ENCODE results near the gene WDR44. TPM values are rescaled to one million over a fixed set of nuclear protein-coding genes. Genes with fewer than 3 reads are reported as not detected.

WDR44 gene
- total and polyA plus RNA-seq, 2 donors (not counting 3 experiments of a cell fraction or from before 2014, with no cell fraction given) = 6.5 to 17.4 TPM

DNA sequence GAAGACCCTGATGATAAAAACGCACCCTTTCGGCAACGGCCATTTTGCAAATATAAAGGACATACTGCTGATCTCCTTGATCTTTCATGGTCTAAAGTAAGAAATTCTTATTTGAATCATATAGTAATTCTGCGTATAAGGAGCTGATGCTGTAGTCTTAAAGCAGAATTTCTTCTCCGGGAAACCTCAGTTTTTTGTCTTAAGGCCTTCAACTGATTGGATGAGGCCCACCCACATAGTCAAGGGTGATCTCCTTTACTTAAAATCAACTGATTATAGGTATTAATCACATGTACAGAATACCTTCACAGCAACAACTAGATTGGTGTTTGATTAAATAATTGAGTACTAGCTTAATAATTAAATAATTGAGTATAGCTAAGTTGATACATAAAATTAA, 86.9 kb downstream of the WDR44 start:
- Histone ChIP-seq H3K36me3 (ENCODE audit: control insufficient read depth in 2 of 2, extremely low read depth in 1 of 2, insufficient read depth in 2 of 2, low read length in 2 of 2) (peaks cover 0 to 4% of the 10 kb centered on the region in 2 experiments), H3K9me3 (replicated peaks; ENCODE audit: control insufficient read depth, insufficient read depth, low read length) (no peaks in the 10 kb centered on the region), H3K27ac (ENCODE audit: insufficient read depth, low read depth, low read length) (no peak overlapping the region), H3K79me2 (ENCODE audit: control insufficient read depth, insufficient read depth, low read length) (no peaks in the 10 kb centered on the region), H3K4me2 (ENCODE audit: insufficient read depth, low read length) (no peak overlapping the region), H3K9me1 (replicated peaks; ENCODE audit: control insufficient read depth, extremely low read depth, insufficient read depth, low read length) (no peaks in the 10 kb centered on the region), H3K4me3 (replicated peaks in 1 of 3; ENCODE audit: insufficient read depth in 1 of 3, low read depth in 1 of 3, low read length in 3 of 3) (no peak overlapping the region), H3K4me1 (ENCODE audit: control insufficient read depth, extremely low read depth, insufficient read depth, low read length) (no peaks in the 10 kb centered on the region), H3K9ac (replicated peaks; ENCODE audit: extremely low read depth, insufficient read depth, low read length) (no peak overlapping the region), H2AFZ (ENCODE audit: low read depth, low read length) (no peak overlapping the region), H3K27me3 (ENCODE audit: control insufficient read depth in 2 of 2, insufficient read depth in 2 of 2, low read length in 2 of 2) (no peaks in the 10 kb centered on the region), H4K20me1 (replicated peaks; ENCODE audit: control insufficient read depth, extremely low read depth, insufficient read depth, low read length) (no peaks in the 10 kb centered on the region)
- ChIA-PET CTCF (no interaction called here), POLR2A (no interaction called here)
- FAIRE-seq (no peak), DNase-seq (ENCODE audit: low read depth, low spot score) (no peak)
- intact Hi-C loops (cut with micrococcal nuclease) (no loop called here), dilution Hi-C loops (cut with MboI; ENCODE audit: extremely low pct_ligation_motif_present, low sequenced_read_pairs) (no loop called here)
- no TSS peak for BruUV-seq (replicated peaks)
- TF ChIP-seq POLR2AphosphoS5 (IDR thresholded peaks at IDR 0.05; ENCODE audit: insufficient read depth, low read depth, low read length) (no peak), EZH2 (IDR thresholded peaks at IDR 0.05; ENCODE audit: borderline replicate concordance, low read depth, low read length, severe bottlenecking) (no peak), MYC (IDR thresholded peaks at IDR 0.05; ENCODE audit: low read depth, low read length) (no peak), FOS (IDR thresholded peaks at IDR 0.05; ENCODE audit: borderline replicate concordance, insufficient read depth, low read length) (no peak), CTCF (IDR thresholded peaks at IDR 0.05; ENCODE audit: extremely low read depth in 1 of 2, insufficient read depth in 1 of 2, low read depth in 1 of 2, low read length in 2 of 2) (no peak), GATA2 (IDR thresholded peaks at IDR 0.05; ENCODE audit: insufficient read depth, insufficient read length, low read depth, low read length) (no peak)

GRCh38 chrX:118437283-118437682, 91.4 kb downstream of the WDR44 start:
- Histone ChIP-seq H2AFZ (ENCODE audit: low read depth, low read length) (no peak overlapping the region), H4K20me1 (replicated peaks; ENCODE audit: control insufficient read depth, extremely low read depth, insufficient read depth, low read length) (no peaks in the 10 kb centered on the region), H3K4me1 (ENCODE audit: control insufficient read depth, extremely low read depth, insufficient read depth, low read length) (no peaks in the 10 kb centered on the region), H3K9me3 (replicated peaks; ENCODE audit: control insufficient read depth, insufficient read depth, low read length) (no peaks in the 10 kb centered on the region), H3K27me3 (ENCODE audit: control insufficient read depth in 2 of 2, insufficient read depth in 2 of 2, low read length in 2 of 2) (no peaks in the 10 kb centered on the region), H3K9ac (replicated peaks; ENCODE audit: extremely low read depth, insufficient read depth, low read length) (no peak overlapping the region), H3K4me2 (ENCODE audit: insufficient read depth, low read length) (no peak overlapping the region), H3K79me2 (ENCODE audit: control insufficient read depth, insufficient read depth, low read length) (no peaks in the 10 kb centered on the region), H3K4me3 (replicated peaks in 1 of 3; ENCODE audit: insufficient read depth in 1 of 3, low read depth in 1 of 3, low read length in 3 of 3) (no peak overlapping the region), H3K36me3 (ENCODE audit: control insufficient read depth in 2 of 2, extremely low read depth in 1 of 2, insufficient read depth in 2 of 2, low read length in 2 of 2) (peaks cover 0 to 4% of the 10 kb centered on the region in 2 experiments), H3K27ac (ENCODE audit: insufficient read depth, low read depth, low read length) (no peak overlapping the region), H3K9me1 (replicated peaks; ENCODE audit: control insufficient read depth, extremely low read depth, insufficient read depth, low read length) (no peaks in the 10 kb centered on the region)
- dilution Hi-C loops (cut with MboI; ENCODE audit: extremely low pct_ligation_motif_present, low sequenced_read_pairs) (no loop called here), intact Hi-C loops (cut with micrococcal nuclease) (no loop called here)
- BruUV-seq (replicated peaks) = no TSS peak
- ChIA-PET CTCF (interaction anchor here (1.1 kb wide), 1 partner anchor 165 kb away, joined by 3 read pairs; no protein-coding TSS in a partner anchor), POLR2A (no interaction called here)
- FAIRE-seq (no peak), DNase-seq (ENCODE audit: low read depth, low spot score) (no peak)
- TF ChIP-seq POLR2AphosphoS5 (IDR thresholded peaks at IDR 0.05; ENCODE audit: insufficient read depth, low read depth, low read length) (no peak), MYC (IDR thresholded peaks at IDR 0.05; ENCODE audit: low read depth, low read length) (no peak), FOS (IDR thresholded peaks at IDR 0.05; ENCODE audit: borderline replicate concordance, insufficient read depth, low read length) (no peak), CTCF (IDR thresholded peaks at IDR 0.05; ENCODE audit: extremely low read depth in 1 of 2, insufficient read depth in 1 of 2, low read depth in 1 of 2, low read length in 2 of 2) (no peak), MAX (IDR thresholded peaks at IDR 0.05; ENCODE audit: insufficient read depth, insufficient read length) (no peak), EZH2 (IDR thresholded peaks at IDR 0.05; ENCODE audit: borderline replicate concordance, low read depth, low read length, severe bottlenecking) (no peak), JUN (IDR thresholded peaks at IDR 0.05; ENCODE audit: borderline replicate concordance, insufficient read depth, insufficient read length, low read depth) (no peak), POLR2A (IDR thresholded peaks at IDR 0.05; ENCODE audit: low read depth, low read length) (no peak), GATA2 (IDR thresholded peaks at IDR 0.05; ENCODE audit: insufficient read depth, insufficient read length, low read depth, low read length) (no peak)
